ENCODE measurements around the gene QRFP.

The QRFP gene

DNA sequence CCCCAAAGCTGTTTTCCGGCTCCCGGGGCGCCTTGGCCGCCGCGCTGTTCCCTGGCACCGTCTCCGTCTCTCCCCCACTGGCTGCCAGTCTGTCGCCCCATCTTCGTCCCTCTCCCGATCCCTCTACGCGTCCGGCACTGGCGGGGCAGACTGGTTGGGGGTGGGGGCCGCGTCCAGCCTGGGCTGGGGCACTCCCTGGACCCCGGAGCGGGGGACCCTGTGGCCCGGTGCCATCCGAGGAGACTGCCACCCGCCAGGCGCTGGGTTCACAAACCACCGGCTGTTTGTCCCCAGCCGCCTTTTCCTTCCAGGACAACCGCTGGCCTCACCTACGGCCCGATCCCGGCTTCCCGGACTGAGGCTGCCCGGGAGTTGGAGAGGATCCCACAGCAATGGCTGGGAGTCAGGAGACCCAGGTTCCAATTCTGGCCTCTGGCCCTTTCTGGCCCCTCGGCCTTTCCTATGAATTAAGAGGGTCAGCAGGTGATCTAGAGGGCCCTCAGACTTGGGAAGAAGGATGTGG lies 43.5 kb upstream of the QRFP start:
- H3K27ac ChIP-seq: no peak overlapping the region
- peaks cover 53 to 66% (median 62%) of the 10 kb centered on the region in 11 experiments for H3K27me3 ChIP-seq
- 0 out of 22 replicates have a peak overlapping the region, but pooled peaks of 1 of the 11 experiments have one; percentile 6 for H3K4me2 ChIP-seq

DNA sequence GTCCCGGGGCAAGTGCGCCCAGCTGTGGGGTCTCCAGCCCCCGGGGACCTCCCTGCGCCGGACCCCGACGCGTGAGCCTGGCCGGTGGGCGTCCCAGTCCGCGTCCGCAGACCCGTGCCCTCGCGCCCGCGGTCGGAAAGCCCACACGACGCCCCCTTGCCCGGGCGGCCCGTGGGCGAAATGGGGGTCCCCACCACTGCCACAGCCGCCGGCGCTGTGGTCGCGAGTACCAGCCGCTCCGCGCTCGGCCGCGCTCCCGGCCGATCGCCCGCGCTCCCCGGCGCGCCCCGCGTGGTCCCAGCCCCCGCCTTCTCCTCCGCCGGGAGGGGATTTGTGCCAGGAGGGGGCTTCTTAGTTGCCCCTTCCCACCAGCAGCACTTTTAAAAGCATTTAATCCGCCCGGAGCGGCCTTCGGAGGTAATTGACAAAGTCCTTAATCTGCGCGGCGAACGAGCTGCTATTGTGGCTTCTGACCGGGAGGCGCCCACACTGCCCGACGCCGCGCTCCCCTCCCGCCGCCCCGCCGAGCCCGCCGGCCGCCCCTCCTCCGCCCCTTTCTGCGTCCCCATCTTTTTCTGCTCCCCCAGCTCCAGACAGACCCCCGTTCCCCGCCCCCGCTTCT lies 42.9 kb upstream of the QRFP start:
- H3K9ac ChIP-seq: peak overlapping the region in 8 of 11 experiments; percentile 53 to 70 (median 64); a peak in 13 of 22 replicates
- no peaks in the 10 kb centered on the region for H3K36me3 ChIP-seq
- H3K27ac ChIP-seq: no peak overlapping the region
- no peaks in the 10 kb centered on the region for H3K9me3 ChIP-seq (replicated peaks in 1 of 11)
- peaks cover 59 to 72% (median 68%) of the 10 kb centered on the region in 11 experiments for H3K27me3 ChIP-seq
- peaks cover 43 to 52% (median 50%) of the 10 kb centered on the region in 10 experiments for H3K4me1 ChIP-seq
- H4K20me1 ChIP-seq: peaks cover 0 to 55% (median 43%) of the 10 kb centered on the region in 11 experiments; a peak in 17 of 22 replicates
- H3K4me2 ChIP-seq: peak overlapping the region; percentile 93 to 100 (median 99)
- H3K4me3 ChIP-seq: peak overlapping the region; percentile 60 to 80 (median 65)
- TF ChIP-seq Cebpa-rat (IDR thresholded peaks at IDR 0.05): no peak

More for the DNA sequence above, 43.5 kb upstream of the QRFP start:
- no peak overlapping the region for H3K4me3 ChIP-seq
- no peaks in the 10 kb centered on the region for H3K9me3 ChIP-seq (replicated peaks in 1 of 11)
- TF ChIP-seq Cebpa-rat (IDR thresholded peaks at IDR 0.05): no peak
- no peaks in the 10 kb centered on the region for H3K36me3 ChIP-seq
- peaks cover 0 to 51% (median 42%) of the 10 kb centered on the region in 11 experiments; a peak in 17 of 22 replicates for H4K20me1 ChIP-seq
- peaks cover 37 to 46% (median 45%) of the 10 kb centered on the region in 10 experiments for H3K4me1 ChIP-seq
- H3K9ac ChIP-seq: no peak overlapping the region

DNA sequence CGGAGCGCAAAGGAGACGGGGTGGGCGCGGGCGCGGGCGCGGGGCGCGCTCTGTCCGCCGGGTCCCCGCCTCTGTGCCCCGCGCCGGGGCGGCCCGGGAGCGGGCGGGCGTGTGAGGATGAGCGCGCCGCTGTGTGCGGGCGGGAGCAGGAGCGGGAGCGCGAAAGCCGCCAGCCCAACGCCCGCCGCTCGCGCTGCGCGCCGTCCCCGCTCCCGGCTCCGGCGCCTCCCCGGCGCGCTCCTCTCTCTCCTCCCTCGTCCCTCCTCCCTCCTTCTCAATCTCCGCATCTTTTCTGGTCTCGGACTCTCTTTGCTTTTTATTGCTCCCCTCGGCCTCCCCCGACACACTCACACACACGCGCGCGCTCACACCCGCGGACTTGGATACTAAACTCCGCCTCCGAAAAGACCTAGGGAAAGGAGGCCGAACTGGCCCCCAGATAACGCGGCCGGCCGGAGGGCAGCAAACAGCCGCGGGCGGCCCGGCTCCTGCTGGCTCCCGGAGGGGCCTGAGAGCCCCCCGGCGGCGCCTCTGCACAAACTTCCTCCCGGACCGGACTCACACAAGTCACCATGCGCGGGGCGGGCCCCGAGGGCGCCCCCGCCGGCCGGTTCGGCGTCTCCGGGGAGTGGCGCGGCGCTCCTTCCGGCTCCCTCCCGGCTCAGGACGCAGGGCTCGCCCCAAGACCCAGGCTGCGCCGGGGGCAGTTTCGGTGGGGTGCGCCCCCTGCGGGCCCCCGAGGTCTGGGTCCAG lies 42.2 kb upstream of the QRFP start, which contains the start of gene FIBCD1:
Gene FIBCD1 (minus strand): TSS at position 596 of the 753 bp plus-strand sequence. CDS start 640 bp downstream, outside the sequence.
- peak within 1 kb of the TSS; percentile 45 to 70 (median 63); a peak in 20 of 22 replicates for H3K9ac ChIP-seq
- peaks cover 50 to 59% (median 57%) of the 10 kb centered on the region in 10 experiments for H3K4me1 ChIP-seq
- H3K4me2 ChIP-seq: peak within 1 kb of the TSS; percentile 93 to 100 (median 99)
- H3K4me3 ChIP-seq: peak within 1 kb of the TSS; percentile 60 to 80 (median 65)
- H3K27me3 ChIP-seq: peaks cover 66 to 79% (median 75%) of the 10 kb centered on the region in 11 experiments
- no peak for TF ChIP-seq Cebpa-rat (IDR thresholded peaks at IDR 0.05)
- H3K27ac ChIP-seq: peak within 1 kb of the TSS in 1 of 11 experiments; percentile 32; a peak in 1 of 22 replicates
- H3K36me3 ChIP-seq: no peaks in the 10 kb centered on the region
- no peaks in the 10 kb centered on the region for H3K9me3 ChIP-seq (replicated peaks in 1 of 11)
- peaks cover 0 to 61% (median 47%) of the 10 kb centered on the region in 11 experiments; a peak in 17 of 22 replicates for H4K20me1 ChIP-seq

DNA sequence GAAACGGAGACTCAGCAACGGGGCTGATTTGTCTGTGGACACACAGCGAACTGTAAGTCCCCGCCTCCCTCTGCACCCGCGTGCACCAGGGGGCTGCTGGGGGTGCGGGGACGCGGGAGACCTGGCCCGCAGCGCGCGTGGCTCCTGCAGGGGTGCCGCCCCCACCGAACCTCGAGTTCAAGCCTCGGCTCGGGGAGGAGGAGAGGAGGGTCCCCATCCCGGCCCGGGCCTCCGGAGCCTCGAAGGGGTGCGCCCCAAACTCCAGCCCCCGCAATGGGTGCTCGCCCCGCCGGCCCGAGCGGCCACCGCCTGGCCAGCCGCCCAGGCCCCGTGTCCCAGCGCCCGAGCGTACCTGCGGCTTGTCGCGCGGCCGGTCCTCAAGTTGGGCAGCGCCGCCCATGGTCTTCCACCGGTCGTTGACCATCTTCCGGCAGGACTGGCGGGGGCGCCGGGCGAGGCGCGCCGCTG lies 41.6 kb upstream of the QRFP start:
- H3K36me3 ChIP-seq: no peaks in the 10 kb centered on the region
- peak overlapping the region; percentile 45 to 70 (median 63); a peak in 20 of 22 replicates for H3K9ac ChIP-seq
- H3K27me3 ChIP-seq: peaks cover 70 to 84% (median 80%) of the 10 kb centered on the region in 11 experiments
- H3K27ac ChIP-seq: 0 out of 22 replicates have a peak overlapping the region, but pooled peaks of 1 of the 11 experiments have one; percentile 32
- peak overlapping the region; percentile 93 to 100 (median 99) for H3K4me2 ChIP-seq
- peak overlapping the region; percentile 60 to 80 (median 65) for H3K4me3 ChIP-seq
- H3K4me1 ChIP-seq: peaks cover 54 to 65% (median 63%) of the 10 kb centered on the region in 10 experiments
- H4K20me1 ChIP-seq: peaks cover 0 to 65% (median 48%) of the 10 kb centered on the region in 11 experiments; a peak in 17 of 22 replicates
- TF ChIP-seq Cebpa-rat (IDR thresholded peaks at IDR 0.05): no peak
- no peaks in the 10 kb centered on the region for H3K9me3 ChIP-seq (replicated peaks in 1 of 11)

DNA sequence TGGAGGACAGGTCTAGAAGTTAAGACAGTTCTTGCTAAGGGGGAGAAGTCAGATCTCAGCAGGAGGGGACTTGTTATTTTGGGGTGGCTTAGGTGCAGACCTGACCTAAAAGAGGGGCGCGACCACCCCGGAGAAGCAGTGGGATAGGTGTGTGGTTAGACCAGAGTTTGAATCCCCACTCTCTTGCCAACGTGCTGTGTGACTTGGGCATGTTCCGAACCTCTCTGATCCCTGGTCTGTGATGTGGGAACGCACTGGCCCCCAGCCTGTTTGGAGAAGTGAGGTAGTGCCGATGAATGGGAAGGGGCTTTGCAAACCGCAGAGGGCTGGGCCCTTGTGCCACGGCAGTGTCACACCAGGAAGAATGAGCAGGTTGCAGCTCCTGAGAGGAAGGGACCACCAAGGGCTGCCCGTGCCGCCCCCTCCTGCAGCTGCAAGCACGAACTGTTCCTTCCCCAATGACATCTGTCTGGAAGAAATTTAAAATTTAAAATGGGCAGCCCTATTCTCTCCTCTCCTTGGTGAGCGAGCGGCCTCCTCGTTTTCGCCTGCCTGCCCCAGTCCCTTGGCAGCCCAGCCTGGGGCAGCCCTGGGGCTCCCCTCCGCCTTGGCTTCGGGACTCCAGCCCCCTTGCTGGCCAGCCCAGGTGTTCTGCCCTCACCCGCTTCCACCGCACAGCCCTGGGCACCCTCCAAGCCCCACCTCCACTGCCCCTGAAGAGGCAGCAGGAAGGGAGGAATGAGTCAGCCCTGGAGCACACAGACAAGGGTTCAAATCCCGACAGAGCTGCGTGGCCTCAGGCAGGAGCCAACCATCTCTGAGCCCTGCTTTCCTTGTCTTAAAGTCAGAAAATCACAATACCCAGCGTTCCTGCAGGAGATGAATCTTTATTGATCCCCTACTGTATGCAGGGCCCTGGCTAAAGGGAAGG lies 40.8 kb upstream of the QRFP start:
- Histone ChIP-seq H3K4me2 (peak overlapping the region; percentile 93 to 100 (median 99)), H3K27ac (no peak overlapping the region), H3K9me3 (replicated peaks in 1 of 11) (no peaks in the 10 kb centered on the region), H4K20me1 (peaks cover 0 to 73% (median 48%) of the 10 kb centered on the region in 11 experiments; a peak in 17 of 22 replicates), H3K9ac (no peak overlapping the region; a peak in 1 of 22 replicates), H3K27me3 (peaks cover 70 to 91% (median 87%) of the 10 kb centered on the region in 11 experiments), H3K36me3 (no peaks in the 10 kb centered on the region), H3K4me1 (peaks cover 62 to 73% (median 71%) of the 10 kb centered on the region in 10 experiments), H3K4me3 (peak overlapping the region in 8 of 10 experiments; percentile 60 to 80 (median 65); a peak in 12 of 20 replicates)
- TF ChIP-seq Cebpa-rat (IDR thresholded peaks at IDR 0.05): no peak

DNA sequence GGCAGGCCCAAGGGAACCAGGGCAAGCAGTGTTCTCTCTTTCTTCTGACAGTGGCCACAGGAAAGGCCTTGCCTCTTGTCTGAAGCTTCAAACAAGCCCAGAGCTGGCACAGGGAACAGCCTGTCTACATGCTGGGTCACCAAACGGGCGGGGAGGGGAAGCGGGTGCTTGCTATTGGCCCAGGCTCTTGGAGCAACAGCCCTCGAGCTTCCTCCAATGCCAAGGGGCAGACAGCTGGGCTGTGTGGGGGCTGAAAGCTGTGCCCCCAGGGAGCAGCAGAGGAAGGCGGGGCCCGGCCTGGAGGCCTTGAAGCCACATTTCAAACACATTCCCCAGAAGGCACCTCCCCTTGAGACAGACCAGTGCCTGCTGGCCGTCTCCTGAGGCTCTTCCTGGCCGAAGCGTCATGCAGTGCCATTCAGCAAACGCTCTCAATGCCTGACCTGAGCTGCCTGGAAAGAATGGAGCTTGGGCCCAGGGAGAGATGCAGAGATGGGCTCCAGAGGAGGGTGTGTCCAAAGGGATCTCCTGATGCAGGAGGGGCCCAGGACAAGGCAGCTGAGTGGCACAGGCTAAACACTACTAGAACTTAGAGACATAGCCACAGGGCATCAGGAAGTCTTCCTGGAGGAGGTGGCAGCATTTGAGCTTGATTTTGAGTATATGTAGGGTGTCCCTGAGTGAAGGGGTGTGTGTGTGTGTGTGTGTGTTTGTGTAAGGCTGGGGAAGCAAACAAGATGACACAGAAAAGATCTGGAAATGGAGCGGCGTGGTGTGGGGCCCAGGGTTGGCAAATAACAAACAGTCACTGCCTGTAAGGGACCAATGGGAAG lies 39.9 kb upstream of the QRFP start:
- no peak; a peak in 1 of 22 replicates for TF ChIP-seq Cebpa-rat (IDR thresholded peaks at IDR 0.05)
- H3K9me3 ChIP-seq (replicated peaks in 1 of 11): no peaks in the 10 kb centered on the region
- peak overlapping the region; percentile 40 to 100 (median 98) for H3K4me2 ChIP-seq
- H3K36me3 ChIP-seq: no peaks in the 10 kb centered on the region
- no peak overlapping the region for H3K4me3 ChIP-seq
- peaks cover 0 to 79% (median 48%) of the 10 kb centered on the region in 11 experiments; a peak in 17 of 22 replicates for H4K20me1 ChIP-seq
- peaks cover 69 to 86% (median 84%) of the 10 kb centered on the region in 11 experiments for H3K27me3 ChIP-seq
- H3K27ac ChIP-seq: peak overlapping the region in 8 of 11 experiments; percentile 5 to 59 (median 38); a peak in 11 of 22 replicates
- H3K9ac ChIP-seq: peak overlapping the region in 8 of 11 experiments; percentile 2 to 40 (median 22); a peak in 6 of 22 replicates
- peaks cover 71 to 82% (median 81%) of the 10 kb centered on the region in 10 experiments for H3K4me1 ChIP-seq
